Gastrocnemius medialis (tissue), 4 donors: ENCODE data around the gene TMED10. TPM values are rescaled to one million over a fixed set of nuclear protein-coding genes. Genes with fewer than 3 reads are reported as not detected.
A peak's percentile ranks its signal among the peaks of the same experiment; 100 is the strongest.

Source experiments
- ATAC-seq, 2 donors: fragments of 150-250 bp; one replicate each; pipeline ENCODE4 v1.9.1; 2016
- DNase-seq, 2 donors: peaks; one replicate each; pipeline ENCODE4 v3.0.0-alpha.2; 2019
- H3K27ac ChIP-seq, 4 donors: fragments of 200-600 bp; sonication (generic); 1 replicate in 1 of 4; 2 replicates in 3 of 4; pipeline ENCODE4 v1.5.1; 2016 to 2018; ENCODE audit warnings: mild to moderate bottlenecking in 2 of 4, moderate library complexity in 1 of 4
- H3K27me3 ChIP-seq, 3 donors: fragments of 200-600 bp; sonication (generic) in 2 of 3; 1 replicate in 1 of 3; 2 replicates in 2 of 3; pipeline versions ENCODE4 v1.5.1 to v1.6.0; 2016 to 2019; ENCODE audit warnings: mild to moderate bottlenecking in 1 of 3, moderate library complexity in 1 of 3
- H3K36me3 ChIP-seq, 2 donors: fragments of 200-600 bp; sonication (generic) in 1 of 2; one replicate each; pipeline ENCODE4 v1.5.1; 2017 to 2018
- H3K4me1 ChIP-seq, 2 donors: fragments of 200-600 bp; sonication (generic) in 1 of 2; one replicate each; pipeline ENCODE4 v1.5.1; 2016 to 2017; ENCODE audit warnings: mild to moderate bottlenecking in 2 of 2
- H3K4me3 ChIP-seq, 4 donors: fragments of 200-600 bp; sonication (generic) in 3 of 4; 1 replicate in 1 of 4; 2 replicates in 3 of 4; pipeline ENCODE4 v1.5.1; 2016 to 2019; ENCODE audit warnings: mild to moderate bottlenecking in 2 of 4
- H3K9me3 ChIP-seq, 3 donors: fragments of 200-600 bp; sonication (generic) in 2 of 3; 1 replicate in 1 of 3; 2 replicates in 2 of 3; pipeline ENCODE4 v1.5.1; 2016 to 2019
- CTCF ChIP-seq, 5 experiments: fragments of 450-650 bp in 3 of 5; fragments of 200-600 bp in 2 of 5; sonication (generic) in 2 of 5; IDR thresholded peaks in 4 of 5; conservative IDR thresholded peaks in 1 of 5; 1 replicate in 4 of 5; 2 replicates in 1 of 5; pipeline ENCODE4 v1.5.1; 2016 to 2019; ENCODE audit warnings: antibody characterized with exemption in 5 of 5, mild to moderate bottlenecking in 3 of 5, moderate library complexity in 3 of 5
- POLR2A ChIP-seq, 2 donors: fragments of 450-650 bp; IDR thresholded peaks; one replicate each; pipeline ENCODE4 v1.6.1; 2017; ENCODE audit warnings: antibody characterized with exemption in 2 of 2, mild to moderate bottlenecking in 2 of 2, moderate library complexity in 2 of 2
- in situ Hi-C, 4 donors: fragments of 200-750 bp; cut with MboI; loops; one replicate each; pipeline versions ENCODE4 v1.15.0 to v1.8.0; 2017; ENCODE audit warnings: low sequenced_read_pairs in 4 of 4
- intact Hi-C: fragments of 100-400 bp; cut with DNase I; formaldehyde crosslinking; loops from one replicate; pipeline ENCODE4 v1.15.1; 2023; ENCODE audit warnings: low total_unique reads
- total RNA-seq, 4 donors: library from RNA; depleted of rRNA; stranded (reverse); fragments of >200 nt; gene quantifications; one replicate each; pipeline versions ENCODE4 v1.1.0 to v1.2.3, GENCODE V29; 2016

TMED10 gene
- total RNA-seq, 4 donors from 2014 or later: 161 to 362 (median 255) TPM

- Histone ChIP-seq H3K27ac (no peak overlapping the region), H3K27me3 (no peaks in the 10 kb centered on the region), H3K36me3 (no peaks in the 10 kb centered on the region), H3K4me3 (no peak overlapping the region), H3K9me3 (no peaks in the 10 kb centered on the region), H3K4me1 (peaks cover 0 to 5% of the 10 kb centered on the region in 2 donors)
- in situ Hi-C loops (no loop called here), intact Hi-C loops (no loop called here)
- TF ChIP-seq POLR2A (IDR thresholded peaks at IDR 0.05): no peak
- no peak for TF ChIP-seq CTCF (IDR thresholded peaks at IDR 0.05 in 4 of 5, conservative IDR thresholded peaks at IDR 0.05 in 1 of 5)
- ATAC-seq (no peak), DNase-seq (no peak)
These were observed 13.6 kb upstream of the TMED10 start for GRCh38 chr14:75190023-75190422.

DNA sequence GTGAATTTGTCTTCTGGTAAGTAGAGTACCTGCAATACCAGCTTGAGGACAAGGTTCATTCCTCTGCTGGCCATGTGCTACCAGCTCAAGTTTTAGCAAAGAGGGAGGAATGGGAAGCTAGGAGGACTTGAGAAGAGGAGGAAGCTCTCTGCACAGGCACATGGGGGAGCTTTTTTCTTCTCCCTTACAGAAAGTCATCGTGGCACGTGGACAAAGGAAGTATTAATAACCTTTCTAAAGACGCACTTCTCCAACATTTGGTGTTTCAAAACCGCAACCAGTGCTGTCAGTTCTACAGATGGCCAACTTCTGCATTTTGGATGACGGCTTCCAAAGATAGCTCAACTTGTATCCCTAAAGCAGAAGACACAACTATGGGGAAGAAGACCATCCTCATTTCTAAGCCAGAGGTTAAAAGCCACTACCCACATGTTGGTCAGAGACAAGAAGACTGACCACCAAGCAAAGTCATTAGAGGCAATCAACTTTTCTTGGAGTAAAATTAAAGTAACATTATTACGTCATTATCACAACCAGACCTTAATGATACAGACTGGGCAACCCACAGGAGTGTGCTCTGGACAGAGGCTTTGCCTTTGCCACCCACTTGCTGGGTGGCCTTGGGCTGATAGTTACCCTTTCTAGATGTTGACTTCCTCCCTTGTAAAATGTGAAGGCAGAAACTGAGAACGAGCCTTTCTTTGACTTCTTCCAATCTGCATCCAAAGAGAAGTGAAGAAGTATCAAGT lies 12.3 kb upstream of the TMED10 start:
- H3K4me1 ChIP-seq: peaks cover 0 to 5% of the 10 kb centered on the region in 2 donors
- H3K4me3 ChIP-seq: no peak overlapping the region
- H3K36me3 ChIP-seq: no peaks in the 10 kb centered on the region
- peak in 1 of 2 donors; percentile 51 for ATAC-seq
- H3K9me3 ChIP-seq: no peaks in the 10 kb centered on the region
- in situ Hi-C loops: no loop called here
- H3K27ac ChIP-seq: no peak overlapping the region
- peak in 1 of 2 donors; percentile 30 for DNase-seq
- intact Hi-C loops: no loop called here
- no peak for TF ChIP-seq CTCF (IDR thresholded peaks at IDR 0.05 in 4 of 5, conservative IDR thresholded peaks at IDR 0.05 in 1 of 5)
- no peak for TF ChIP-seq POLR2A (IDR thresholded peaks at IDR 0.05)
- H3K27me3 ChIP-seq: no peaks in the 10 kb centered on the region

GRCh38 chr14:75188086-75188485 lies 11.7 kb upstream of the TMED10 start:
- DNase-seq (no peak), ATAC-seq (no peak)
- H3K36me3 ChIP-seq: no peaks in the 10 kb centered on the region
- peaks cover 0 to 5% of the 10 kb centered on the region in 2 donors for H3K4me1 ChIP-seq
- no peaks in the 10 kb centered on the region for H3K9me3 ChIP-seq
- no peaks in the 10 kb centered on the region for H3K27me3 ChIP-seq
- TF ChIP-seq CTCF (IDR thresholded peaks at IDR 0.05 in 4 of 5, conservative IDR thresholded peaks at IDR 0.05 in 1 of 5) (no peak), POLR2A (IDR thresholded peaks at IDR 0.05) (no peak)
- in situ Hi-C loops: no loop called here
- intact Hi-C loops: no loop called here
- no peak overlapping the region for H3K4me3 ChIP-seq
- H3K27ac ChIP-seq: no peak overlapping the region

GRCh38 chr14:75186953-75187352 lies 10.5 kb upstream of the TMED10 start:
- no peak overlapping the region for H3K27ac ChIP-seq
- ATAC-seq (no peak), DNase-seq (no peak)
- H3K4me3 ChIP-seq: no peak overlapping the region
- no peaks in the 10 kb centered on the region for H3K9me3 ChIP-seq
- intact Hi-C loops (no loop called here), in situ Hi-C loops (no loop called here)
- H3K4me1 ChIP-seq: peaks cover 0 to 5% of the 10 kb centered on the region in 2 donors
- H3K36me3 ChIP-seq: no peaks in the 10 kb centered on the region
- no peak for TF ChIP-seq CTCF (IDR thresholded peaks at IDR 0.05 in 4 of 5, conservative IDR thresholded peaks at IDR 0.05 in 1 of 5)
- TF ChIP-seq POLR2A (IDR thresholded peaks at IDR 0.05): no peak
- H3K27me3 ChIP-seq: no peaks in the 10 kb centered on the region
